H9 (cell line): Measurements from ENCODE around the gene SLC25A11. TPM values are rescaled to one million over a fixed set of nuclear protein-coding genes. Genes with fewer than 3 reads are reported as not detected.
A peak's percentile ranks its signal among the peaks of the same experiment; 100 is the strongest.

Source experiments
- DNase-seq: peaks from one replicate; pipeline ENCODE4 v3.0.0-alpha.2; 2017
- H2AFZ ChIP-seq: one replicate; pipeline ENCODE4 v1.6.1; 2013; ENCODE audit warnings: mild to moderate bottlenecking, low read length, control low read depth, moderate library complexity
- H2AK5ac ChIP-seq: 2 replicates; pipeline ENCODE4 v1.6.1; 2013; ENCODE audit warnings: low read length, control low read depth, mixed read lengths; ENCODE audit not compliant: insufficient read length
- H2BK120ac ChIP-seq: one replicate; pipeline ENCODE4 v1.6.1; 2013; ENCODE audit warnings: low read depth, mild to moderate bottlenecking, low read length, control low read depth, inconsistent platforms; ENCODE audit not compliant: poor library complexity, severe bottlenecking
- H2BK12ac ChIP-seq: 2 replicates; pipeline ENCODE4 v1.6.1; 2013; ENCODE audit warnings: low read length, control low read depth, mixed read lengths, low read depth; ENCODE audit not compliant: insufficient read length
- H2BK15ac ChIP-seq: 2 replicates; pipeline ENCODE4 v1.6.1; 2013; ENCODE audit warnings: low read depth, low read length, control low read depth
- H2BK20ac ChIP-seq: one replicate; pipeline ENCODE4 v1.6.1; 2013; ENCODE audit warnings: low read depth, mild to moderate bottlenecking, low read length, control low read depth, inconsistent platforms; ENCODE audit not compliant: poor library complexity, severe bottlenecking
- H2BK5ac ChIP-seq: 2 replicates; pipeline ENCODE4 v1.6.1; 2013; ENCODE audit warnings: low read length, control low read depth, mixed read lengths; ENCODE audit not compliant: insufficient read length
- H3K14ac ChIP-seq: 2 replicates; pipeline ENCODE4 v1.6.1; 2013; ENCODE audit warnings: low read length, control low read depth; ENCODE audit not compliant: insufficient read depth
- H3K18ac ChIP-seq: 2 replicates; pipeline ENCODE4 v1.6.1; 2013; ENCODE audit warnings: low read depth, mild to moderate bottlenecking, mixed read lengths, low read length, control low read depth; ENCODE audit not compliant: insufficient read length
- H3K23ac ChIP-seq: 2 replicates; pipeline ENCODE4 v1.6.1; 2013; ENCODE audit warnings: low read length, control low read depth, mixed read lengths, low read depth; ENCODE audit not compliant: insufficient read length
- H3K23me2 ChIP-seq: 2 replicates; pipeline ENCODE4 v1.6.1; 2013; ENCODE audit warnings: low read depth, mild to moderate bottlenecking, mixed read lengths, low read length, control low read depth; ENCODE audit not compliant: insufficient read length, poor library complexity, severe bottlenecking
- H3K27ac ChIP-seq: 2 replicates; pipeline ENCODE4 v1.5.1; 2013; ENCODE audit warnings: low read length, control low read depth, mixed read lengths, low read depth; ENCODE audit not compliant: insufficient read length
- H3K27me3 ChIP-seq: 2 replicates; pipeline ENCODE4 v1.6.1; 2013; ENCODE audit warnings: low read length, control low read depth, inconsistent platforms; ENCODE audit not compliant: insufficient read depth
- H3K4ac ChIP-seq: 2 replicates; pipeline ENCODE4 v1.6.1; 2013; ENCODE audit warnings: low read depth, mild to moderate bottlenecking, control low read depth, inconsistent platforms, low read length, moderate library complexity
- H3K4me1 ChIP-seq: 2 replicates; pipeline ENCODE4 v1.6.1; 2013; ENCODE audit warnings: low read length, control low read depth, inconsistent platforms; ENCODE audit not compliant: insufficient read depth
- H3K4me2 ChIP-seq: 2 replicates; pipeline ENCODE4 v1.6.1; 2013; ENCODE audit warnings: low read length, control low read depth, mixed read lengths; ENCODE audit not compliant: insufficient read length, insufficient read depth
- H3K56ac ChIP-seq: 2 replicates; pipeline ENCODE4 v1.6.1; 2013; ENCODE audit warnings: low read depth, mild to moderate bottlenecking, mixed read lengths, low read length, control low read depth; ENCODE audit not compliant: insufficient read length
- H3K79me1 ChIP-seq: 2 replicates; pipeline ENCODE4 v1.6.1; 2013; ENCODE audit warnings: low read depth, mild to moderate bottlenecking, moderate library complexity, low read length, control low read depth, inconsistent platforms; ENCODE audit not compliant: insufficient read depth, poor library complexity, severe bottlenecking
- H3K79me2 ChIP-seq: 2 replicates; pipeline ENCODE4 v1.6.1; 2013; ENCODE audit warnings: low read length, control low read depth, inconsistent platforms; ENCODE audit not compliant: insufficient read depth
- H3K9ac ChIP-seq: 2 replicates; pipeline ENCODE4 v1.6.1; 2013; ENCODE audit warnings: low read length, control low read depth, mixed read lengths; ENCODE audit not compliant: insufficient read length; ENCODE audit errors: extremely low read depth
- H3K9me3 ChIP-seq: one replicate; pipeline ENCODE4 v1.6.1; 2013; ENCODE audit warnings: low read depth, low read length, inconsistent platforms; ENCODE audit not compliant: control insufficient read depth
- H3T11ph ChIP-seq: one replicate; pipeline ENCODE4 v1.6.1; 2013; ENCODE audit warnings: mild to moderate bottlenecking, low read length, control low read depth, inconsistent platforms
- H4K20me1 ChIP-seq: one replicate; pipeline ENCODE4 v1.6.1; 2013; ENCODE audit not compliant: control insufficient read depth, insufficient read length, insufficient read depth
- H4K5ac ChIP-seq: 2 replicates; pipeline ENCODE4 v1.6.1; 2013; ENCODE audit warnings: low read depth, mild to moderate bottlenecking, mixed read lengths, low read length, control low read depth; ENCODE audit not compliant: insufficient read length
- H4K8ac ChIP-seq: replicated peaks from 2 replicates; pipeline ENCODE4 v1.6.1; 2013; ENCODE audit warnings: low read length, control low read depth, mixed read lengths, low read depth; ENCODE audit not compliant: insufficient read length
- H4K91ac ChIP-seq: 2 replicates; pipeline ENCODE4 v1.6.1; 2013; ENCODE audit warnings: low read depth, mild to moderate bottlenecking, moderate library complexity, mixed read lengths, low read length, control low read depth; ENCODE audit not compliant: insufficient read length
- H3K27ac Mint-ChIP-seq, 3 experiments: 2 replicates in 2 of 3; 3 replicates in 1 of 3; pipeline ENCODE4 v1.8.0; 2020 to 2021; ENCODE audit warnings: mixed read lengths in 3 of 3, mild to moderate bottlenecking in 1 of 3, moderate library complexity in 1 of 3
- H3K27me3 Mint-ChIP-seq: 2 replicates; pipeline ENCODE4 v1.8.0; 2021; ENCODE audit warnings: low read depth, mild to moderate bottlenecking, moderate library complexity, mixed read lengths
- H3K36me3 Mint-ChIP-seq, 3 experiments: 2 replicates in 2 of 3; 3 replicates in 1 of 3; pipeline ENCODE4 v1.8.0; 2020 to 2021; ENCODE audit warnings: low read depth in 3 of 3, mixed read lengths in 3 of 3; ENCODE audit not compliant: insufficient read depth in 1 of 3
- H3K4me1 Mint-ChIP-seq, 2 experiments: 2 replicates each; pipeline ENCODE4 v1.8.0; 2020; ENCODE audit warnings: mixed read lengths in 2 of 2
- H3K4me3 Mint-ChIP-seq, 2 experiments: 2 replicates in 1 of 2; 3 replicates in 1 of 2; pipeline ENCODE4 v1.8.0; 2020 to 2021; ENCODE audit warnings: mild to moderate bottlenecking in 2 of 2, mixed read lengths in 2 of 2, moderate library complexity in 1 of 2
- H3K9me3 Mint-ChIP-seq, 2 experiments: 2 replicates in 1 of 2; 3 replicates in 1 of 2; pipeline ENCODE4 v1.8.0; 2020; ENCODE audit warnings: mild to moderate bottlenecking in 2 of 2, mixed read lengths in 2 of 2, moderate library complexity in 1 of 2
- CTCF ChIP-seq: fragments of 200-600 bp; sonication (generic); conservative IDR thresholded peaks from 3 replicates; pipeline ENCODE4 v1.8.0; 2021; ENCODE audit warnings: antibody characterized with exemption, mild to moderate bottlenecking
- WGBS: extraction: QIAGEN DNeasy Blood & Tissue Kit; methylation state at CpG from one replicate; pipeline ENCODE4 v1.1.7; 2013; ENCODE audit warnings: missing lambda C conversion rate, low lambda C conversion rate, mixed read lengths; ENCODE audit not compliant: insufficient read length; ENCODE audit errors: extremely low coverage; 5-methylcytosine and 5-hydroxymethylcytosine counted together
- total RNA-seq: library from RNA; stranded (reverse); gene quantifications from 2 replicates; pipeline ENCODE4 v1.2.1, GENCODE V29; 2021

SLC25A11 gene
- total RNA-seq, 1 experiment from 2014 or later = 74.9 TPM

- Histone ChIP-seq H3K56ac (no peak overlapping the region), H3K9ac (peak overlapping the region; percentile 6)
These were observed 10.4 kb upstream of the SLC25A11 start for GRCh38 chr17:4950075-4950745.

More at GRCh38 chr17:4950075-4950745, 10.4 kb upstream of the SLC25A11 start:
- H3K23me2 ChIP-seq = peaks cover 23% of the 10 kb centered on the region
- H3K27me3 Mint-ChIP-seq = peaks cover 3% of the 10 kb centered on the region; the same call in 1 of the 2 replicates
- H3K36me3 Mint-ChIP-seq = peaks cover 15 to 23% (median 19%) of the 10 kb centered on the region in 3 experiments
- H3K9me3 Mint-ChIP-seq = peaks cover 0 to 2% of the 10 kb centered on the region in 2 experiments; a peak in 2 of 5 replicates
- H3K9me3 ChIP-seq = no peaks in the 10 kb centered on the region
- no peak for TF ChIP-seq CTCF
- H2BK15ac ChIP-seq = no peak overlapping the region
- no peak overlapping the region for H3T11ph ChIP-seq
- H4K5ac ChIP-seq = no peak overlapping the region
- peaks cover 13% of the 10 kb centered on the region; the same call in 1 of the 2 replicates for H3K79me2 ChIP-seq
- H3K14ac ChIP-seq = peak overlapping the region; percentile 49; the same call in 1 of the 2 replicates
- no peak overlapping the region for H3K4ac ChIP-seq
- H2BK120ac ChIP-seq = no peak overlapping the region
- no peak overlapping the region for H2AFZ ChIP-seq
- H3K27ac ChIP-seq = no peak overlapping the region
- H4K8ac ChIP-seq = no peak overlapping the region
- DNase-seq = peak; percentile 78
- H3K4me3 Mint-ChIP-seq = peak overlapping the region; percentile 87 to 95
- H2BK12ac ChIP-seq = no peak overlapping the region
- no peak overlapping the region for H2BK20ac ChIP-seq
- no CpG with 5 or more reads among the region's 52 CpGs for WGBS
- no peaks in the 10 kb centered on the region for H3K27me3 ChIP-seq
- peaks cover 41 to 42% of the 10 kb centered on the region in 2 experiments for H3K4me1 Mint-ChIP-seq
- no peaks in the 10 kb centered on the region for H4K20me1 ChIP-seq
- peak overlapping the region; percentile 80 for H3K18ac ChIP-seq
- H3K4me2 ChIP-seq = peak overlapping the region; percentile 72
- no peak overlapping the region for H3K23ac ChIP-seq
- no peak overlapping the region for H2AK5ac ChIP-seq
- peaks cover 4% of the 10 kb centered on the region; the same call in 1 of the 2 replicates for H3K4me1 ChIP-seq
- H2BK5ac ChIP-seq = no peak overlapping the region
- peaks cover 4% of the 10 kb centered on the region for H3K79me1 ChIP-seq
- no peak overlapping the region for H4K91ac ChIP-seq
- H3K27ac Mint-ChIP-seq = peak overlapping the region; percentile 84 to 94 (median 93)
